PC-9 (cell line): ENCODE measurements around the gene TBC1D5. TPM values are rescaled to one million over a fixed set of nuclear protein-coding genes. Genes with fewer than 3 reads are reported as not detected.

Experiments
- BruUV-seq: library from RNA; stranded (reverse); fragments of 400-500 nt; replicated peaks from 2 replicates; lab custom pipeline; 2021; lab: Mats Ljungman, UMichigan
- CTCF ChIA-PET: fragments of 300-600 bp; sonication (Branson Sonifier 250); formaldehyde crosslinking; loops from one replicate; lab custom pipeline; 2022; ENCODE audit warnings: antibody characterized with exemption; lab: Charles Lee
- POLR2A ChIA-PET: fragments of 300-600 bp; sonication (Branson Sonifier 250); formaldehyde crosslinking; loops from one replicate; lab custom pipeline; 2022; ENCODE audit warnings: antibody characterized with exemption; ENCODE audit not compliant: unreplicated experiment; lab: Charles Lee
- DNase-seq, 2 experiments: peaks; one replicate each; pipeline versions ENCODE4 v3.0.0 to v3.0.0-alpha.2; 2015 to 2022; ENCODE audit warnings: mixed read lengths in 1 of 2
- H2AFZ ChIP-seq: fragments of 200-600 bp; sonication (generic); 2 replicates; pipeline ENCODE4 v1.8.1; 2017; ENCODE audit warnings: antibody characterized with exemption
- H3F3A ChIP-seq: fragments of 200-600 bp; sonication (generic); 2 replicates; pipeline ENCODE4 v1.8.1; 2017; ENCODE audit warnings: antibody characterized with exemption, mild to moderate bottlenecking, low read depth; ENCODE audit not compliant: insufficient read depth
- H3K27ac ChIP-seq: fragments of 200-600 bp; sonication (generic); 2 replicates; pipeline ENCODE4 v1.6.1; 2016; ENCODE audit warnings: mixed run types
- H3K27me3 ChIP-seq: fragments of 200-600 bp; sonication (generic); 2 replicates; pipeline ENCODE4 v1.6.1; 2016; ENCODE audit warnings: low read depth, mixed run types; ENCODE audit not compliant: insufficient read depth
- H3K36me3 ChIP-seq: fragments of 200-600 bp; sonication (generic); 2 replicates; pipeline ENCODE4 v1.6.1; 2016; ENCODE audit warnings: low read depth, mixed run types
- H3K4me1 ChIP-seq: fragments of 200-600 bp; sonication (generic); replicated peaks from 2 replicates; pipeline ENCODE4 v1.6.1; 2016; ENCODE audit warnings: mixed run types; ENCODE audit not compliant: insufficient read depth
- H3K4me2 ChIP-seq: fragments of 200-600 bp; sonication (generic); 2 replicates; pipeline ENCODE4 v1.6.1; 2017; ENCODE audit warnings: mixed run types
- H3K4me3 ChIP-seq: fragments of 200-600 bp; sonication (generic); 2 replicates; pipeline ENCODE4 v1.6.1; 2016; ENCODE audit warnings: mixed run types
- H3K79me2 ChIP-seq: fragments of 200-600 bp; sonication (generic); 2 replicates; pipeline ENCODE4 v1.6.1; 2017; ENCODE audit warnings: low read depth, mixed run types
- H3K9me2 ChIP-seq: fragments of 200-600 bp; sonication (generic); 2 replicates; pipeline ENCODE4 v1.8.1; 2017; ENCODE audit warnings: mild to moderate bottlenecking; ENCODE audit not compliant: insufficient read depth
- H3K9me3 ChIP-seq: fragments of 200-600 bp; sonication (generic); 2 replicates; pipeline ENCODE4 v1.8.1; 2016; ENCODE audit warnings: low read depth; ENCODE audit not compliant: insufficient read depth
- H4K20me1 ChIP-seq: fragments of 200-600 bp; sonication (generic); 2 replicates; pipeline ENCODE4 v1.8.1; 2017; ENCODE audit not compliant: insufficient read depth
- CTCF ChIP-seq: fragments of 200-600 bp; sonication (generic); conservative IDR thresholded peaks from 2 replicates; pipeline ENCODE4 v1.6.1; 2017; ENCODE audit warnings: mixed run types, antibody characterized with exemption, mild to moderate bottlenecking, moderate library complexity
- EZH2 ChIP-seq: fragments of 200-600 bp; sonication (generic); IDR thresholded peaks from 2 replicates; pipeline ENCODE4 v1.8.0; 2017; ENCODE audit warnings: antibody characterized with exemption, low read depth
- intact Hi-C: fragments of 100-400 bp; cut with micrococcal nuclease; formaldehyde crosslinking; loops from one replicate; pipeline ENCODE4 v1.10.0; 2022; ENCODE audit not compliant: unreplicated experiment
- total RNA-seq: library from RNA; stranded (reverse); gene quantifications from 2 replicates; pipeline ENCODE4 v1.2.3, GENCODE V29; 2021

TBC1D5 gene
- total RNA-seq, 1 experiment from 2014 or later = 54.0 TPM

DNA sequence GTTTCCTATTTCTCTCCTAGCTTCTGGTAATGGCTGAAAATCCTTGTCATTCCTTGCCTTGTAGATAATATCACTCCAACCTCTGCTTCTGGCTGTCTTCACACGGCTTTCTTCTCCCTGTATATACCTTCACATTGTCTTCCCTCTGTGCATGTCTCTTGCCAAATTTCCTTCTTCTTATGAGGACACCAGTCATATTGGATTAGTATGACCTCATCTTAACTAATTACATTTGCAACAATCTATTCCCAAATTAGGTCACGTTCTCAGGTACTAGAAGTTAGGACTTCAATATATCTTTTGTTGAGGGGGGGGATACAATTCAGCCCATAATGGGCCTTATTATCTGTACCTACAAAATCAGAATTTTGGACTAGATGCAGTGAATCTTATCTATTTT lies 440.3 kb downstream of the TBC1D5 start:
- BruUV-seq = no TSS peak
- DNase-seq = no peak
- no peak overlapping the region for H2AFZ ChIP-seq
- no peaks in the 10 kb centered on the region for H3K27me3 ChIP-seq
- no peaks in the 10 kb centered on the region for H4K20me1 ChIP-seq
- no peaks in the 10 kb centered on the region for H3K9me2 ChIP-seq
- H3K4me1 ChIP-seq = no peaks in the 10 kb centered on the region
- TF ChIP-seq CTCF (no peak), EZH2 (no peak)
- H3K79me2 ChIP-seq = no peaks in the 10 kb centered on the region
- no peak overlapping the region for H3K4me2 ChIP-seq
- intact Hi-C loops = no loop called here
- no peak overlapping the region for H3K4me3 ChIP-seq
- ChIA-PET POLR2A (no interaction called here), CTCF (no interaction called here)
- H3K9me3 ChIP-seq = no peaks in the 10 kb centered on the region
- no peaks in the 10 kb centered on the region for H3K36me3 ChIP-seq
- H3F3A ChIP-seq = no peaks in the 10 kb centered on the region
- H3K27ac ChIP-seq = no peak overlapping the region

DNA sequence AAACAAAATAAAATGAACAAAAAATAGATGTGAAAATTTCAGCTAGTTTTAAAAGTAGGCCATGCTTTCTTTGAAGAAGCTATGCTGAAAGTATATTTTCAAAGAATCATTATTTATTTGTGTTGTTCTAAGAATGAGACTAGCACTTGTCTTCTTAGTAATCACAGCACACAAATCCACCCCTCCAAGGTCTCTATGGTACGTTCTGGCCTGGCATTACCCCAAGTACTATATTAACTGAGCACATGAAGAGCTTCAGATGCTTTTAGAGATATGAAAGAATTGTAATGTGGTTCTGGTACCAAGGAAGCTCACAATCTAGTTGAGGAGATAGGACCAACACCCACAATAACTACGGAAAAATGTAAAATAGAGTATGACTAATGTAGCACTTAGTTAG lies 441.2 kb downstream of the TBC1D5 start:
- ChIA-PET CTCF (no interaction called here), POLR2A (interaction anchor here (0.5 kb wide), 1 partner anchor 118 kb away, joined by 3 read pairs; no protein-coding TSS in a partner anchor)
- Histone ChIP-seq H3K27ac (no peak overlapping the region), H4K20me1 (no peaks in the 10 kb centered on the region), H2AFZ (no peak overlapping the region), H3K79me2 (no peaks in the 10 kb centered on the region), H3K27me3 (no peaks in the 10 kb centered on the region), H3K9me2 (no peaks in the 10 kb centered on the region), H3K4me3 (no peak overlapping the region), H3K4me1 (no peaks in the 10 kb centered on the region), H3K36me3 (no peaks in the 10 kb centered on the region), H3K9me3 (no peaks in the 10 kb centered on the region), H3F3A (no peaks in the 10 kb centered on the region), H3K4me2 (no peak overlapping the region)
- TF ChIP-seq EZH2 (no peak), CTCF (no peak)
- intact Hi-C loops = no loop called here
- BruUV-seq = no TSS peak
- no peak for DNase-seq

DNA sequence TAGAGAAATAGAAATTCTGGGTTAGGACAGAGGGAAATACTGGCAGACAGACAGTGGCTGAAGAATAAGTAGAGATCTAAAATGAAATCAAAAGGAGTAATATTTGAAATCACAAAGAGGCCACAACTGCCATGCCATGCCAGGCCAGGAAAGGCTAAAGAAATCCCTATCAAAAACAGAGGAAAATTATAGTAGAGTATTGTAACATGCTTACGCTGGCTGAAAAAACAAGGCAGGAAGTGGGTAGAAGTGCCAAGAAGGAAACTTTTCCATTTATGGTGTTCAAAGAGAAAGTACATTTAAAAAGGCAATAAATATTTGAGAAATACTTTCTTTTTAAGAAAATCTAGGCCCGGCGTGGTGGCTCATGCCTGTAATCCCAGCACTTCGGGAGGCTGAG lies 442.0 kb downstream of the TBC1D5 start:
- Histone ChIP-seq H3K4me3 (no peak overlapping the region), H3K36me3 (no peaks in the 10 kb centered on the region), H3K4me1 (no peaks in the 10 kb centered on the region), H3K27me3 (no peaks in the 10 kb centered on the region), H4K20me1 (no peaks in the 10 kb centered on the region), H2AFZ (no peak overlapping the region), H3F3A (no peaks in the 10 kb centered on the region), H3K9me3 (no peaks in the 10 kb centered on the region), H3K9me2 (no peaks in the 10 kb centered on the region), H3K79me2 (no peaks in the 10 kb centered on the region), H3K27ac (no peak overlapping the region), H3K4me2 (no peak overlapping the region)
- no TSS peak for BruUV-seq
- ChIA-PET POLR2A (no interaction called here), CTCF (no interaction called here)
- TF ChIP-seq EZH2 (no peak), CTCF (no peak)
- DNase-seq = no peak
- intact Hi-C loops = no loop called here
